GM21423 (cell line): ENCODE measurements around the gene AREL1.

Experiments
- ATAC-seq: cut with Tn5 transposase; IDR thresholded peaks from one replicate; pipeline ENCODE4 v1.9.1; 2021; ENCODE audit warnings: mild to moderate bottlenecking, moderate library complexity; ENCODE audit not compliant: unreplicated experiment

AREL1 gene

GRCh38 chr14:74613211-74613914, 99.5 kb downstream of the AREL1 start:
- no peak for ATAC-seq

GRCh38 chr14:74612350-74613021, 100.4 kb downstream of the AREL1 start:
- ATAC-seq: peak; percentile 51

GRCh38 chr14:74611650-74612349, 101.1 kb downstream of the AREL1 start, which contains the start of gene LTBP2:
LTBP2 (minus strand) TSS chr14:74612237; CDS start chr14:74611944, 293 bp downstream.
- no peak for ATAC-seq
